ENCODE measurements around the gene SOX6. TPM values are rescaled to one million over a fixed set of nuclear protein-coding genes. Genes with fewer than 3 reads are reported as not detected.

SOX6 gene
- polyA plus RNA-seq, 1 of the 3 experiments (the other 2 are of a cell fraction) = 0.03 TPM

DNA sequence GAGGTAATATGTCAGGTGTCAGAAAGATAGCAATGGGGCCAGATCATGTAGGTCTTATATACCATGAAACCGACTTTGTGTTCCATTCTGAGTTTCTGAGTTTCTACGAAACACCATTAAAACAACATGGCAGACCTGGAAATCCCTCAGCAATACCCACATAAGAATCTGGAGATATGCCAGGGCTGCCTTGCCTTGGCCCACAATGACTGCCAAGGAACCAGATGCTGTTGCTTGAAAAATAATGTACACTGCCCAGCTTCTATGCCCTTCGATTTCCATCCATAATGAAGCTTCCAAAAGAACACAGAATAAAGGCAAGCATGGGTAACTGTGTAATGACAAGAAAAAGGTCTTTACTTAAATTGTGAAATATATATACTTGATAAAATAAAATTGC is 277.4 kb downstream of the SOX6 start:
- Histone ChIP-seq H3K4me2 (no peak overlapping the region), H3K27me3 (ENCODE audit: insufficient read depth) (no peaks in the 10 kb centered on the region), H3K4me3 (ENCODE audit: low read depth in 2 of 2, low read length in 1 of 2) (no peak overlapping the region), H3K36me3 (replicated peaks in 1 of 2; ENCODE audit: control insufficient read depth in 1 of 2, insufficient read depth in 2 of 2, low read length in 1 of 2) (no peaks in the 10 kb centered on the region), H3K27ac (ENCODE audit: low read depth in 2 of 2, low read length in 1 of 2) (no peak overlapping the region), H3K4me1 (ENCODE audit: control insufficient read depth in 1 of 2, insufficient read depth in 2 of 2, low read depth in 1 of 2, low read length in 1 of 2) (peaks cover 0 to 3% of the 10 kb centered on the region in 2 experiments; a peak in 2 of 4 replicates), H2AFZ (ENCODE audit: low read depth) (no peak overlapping the region), H3K9ac (no peak overlapping the region), H3K9me2 (no peaks in the 10 kb centered on the region; the same call in 1 of the 2 replicates), H3K9me3 (no peaks in the 10 kb centered on the region), H4K20me1 (ENCODE audit: insufficient read depth) (no peaks in the 10 kb centered on the region), H3K79me2 (ENCODE audit: insufficient read depth) (no peaks in the 10 kb centered on the region), H3F3A (replicated peaks; ENCODE audit: insufficient read depth) (peaks cover 3% of the 10 kb centered on the region)
- CTCF ChIA-PET = interaction anchor here (0.9 kb wide), 1 partner anchor 21 kb away, joined by 3 read pairs; no protein-coding TSS in a partner anchor
- DNase-seq = no peak
- 49% methylated on average over 3 of the region's 3 CpGs for WGBS (ENCODE audit: low lambda C conversion rate)
- TF ChIP-seq CTCF (IDR thresholded peaks at IDR 0.05) = no peak
- no peak for TF ChIP-seq RFX5 (IDR thresholded peaks at IDR 0.05; ENCODE audit: low read length)
- TF ChIP-seq ZBTB33 (IDR thresholded peaks at IDR 0.05; ENCODE audit: borderline replicate concordance, low read depth) = no peak
- no peak for TF ChIP-seq POLR2AphosphoS5 (IDR thresholded peaks at IDR 0.05; ENCODE audit: low read depth, low read length)
- TF ChIP-seq, protein P1, sequence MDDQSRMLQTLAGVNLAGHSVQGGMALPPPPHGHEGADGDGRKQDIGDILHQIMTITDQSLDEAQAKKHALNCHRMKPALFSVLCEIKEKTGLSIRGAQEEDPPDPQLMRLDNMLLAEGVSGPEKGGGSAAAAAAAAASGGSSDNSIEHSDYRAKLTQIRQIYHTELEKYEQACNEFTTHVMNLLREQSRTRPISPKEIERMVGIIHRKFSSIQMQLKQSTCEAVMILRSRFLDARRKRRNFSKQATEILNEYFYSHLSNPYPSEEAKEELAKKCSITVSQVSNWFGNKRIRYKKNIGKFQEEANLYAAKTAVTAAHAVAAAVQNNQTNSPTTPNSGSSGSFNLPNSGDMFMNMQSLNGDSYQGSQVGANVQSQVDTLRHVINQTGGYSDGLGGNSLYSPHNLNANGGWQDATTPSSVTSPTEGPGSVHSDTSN (IDR thresholded peaks at IDR 0.05) = no peak
- TF ChIP-seq GATA2 (CRISPR knock-in tag; IDR thresholded peaks at IDR 0.05) = no peak
- no peak for TF ChIP-seq RAD21 (IDR thresholded peaks at IDR 0.05; ENCODE audit: low read length)
- TF ChIP-seq FOSL2 (IDR thresholded peaks at IDR 0.05; ENCODE audit: borderline replicate concordance, low read depth) = no peak
- TF ChIP-seq SMC3 (IDR thresholded peaks at IDR 0.05; ENCODE audit: low read depth, low read length) = no peak
- TF ChIP-seq EZH2phosphoT487 (IDR thresholded peaks at IDR 0.05; ENCODE audit: borderline replicate concordance, low read depth) = no peak
- TF ChIP-seq, protein P2, sequence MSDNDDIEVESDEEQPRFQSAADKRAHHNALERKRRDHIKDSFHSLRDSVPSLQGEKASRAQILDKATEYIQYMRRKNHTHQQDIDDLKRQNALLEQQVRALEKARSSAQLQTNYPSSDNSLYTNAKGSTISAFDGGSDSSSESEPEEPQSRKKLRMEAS (IDR thresholded peaks at IDR 0.05; ENCODE audit: low read depth) = no peak
- TF ChIP-seq, protein P3, sequence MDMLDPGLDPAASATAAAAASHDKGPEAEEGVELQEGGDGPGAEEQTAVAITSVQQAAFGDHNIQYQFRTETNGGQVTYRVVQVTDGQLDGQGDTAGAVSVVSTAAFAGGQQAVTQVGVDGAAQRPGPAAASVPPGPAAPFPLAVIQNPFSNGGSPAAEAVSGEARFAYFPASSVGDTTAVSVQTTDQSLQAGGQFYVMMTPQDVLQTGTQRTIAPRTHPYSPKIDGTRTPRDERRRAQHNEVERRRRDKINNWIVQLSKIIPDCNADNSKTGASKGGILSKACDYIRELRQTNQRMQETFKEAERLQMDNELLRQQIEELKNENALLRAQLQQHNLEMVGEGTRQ (IDR thresholded peaks at IDR 0.05; ENCODE audit: borderline replicate concordance, low read depth, low read length) = no peak
- TF ChIP-seq NFIC (IDR thresholded peaks at IDR 0.05; ENCODE audit: borderline replicate concordance) = no peak
- no peak for TF ChIP-seq FOXJ3 (CRISPR knock-in tag; IDR thresholded peaks at IDR 0.05)
- POLR2A ChIA-PET = no interaction called here

Measured in SK-N-SH (cell line).